K562 (cell line): ENCODE data around the gene ROPN1B. TPM values are rescaled to one million over a fixed set of nuclear protein-coding genes. Genes with fewer than 3 reads are reported as not detected.
"Not testable (repeated sequence)": the region's sequence is repeated elsewhere in the genome, so short reads cannot be mapped to it uniquely, and the experiment has no call there.

Experiments used
- ATAC-seq: fragments of 200-7000 bp; cut with Tn5 transposase; 3 replicates; pipeline ENCODE4 v1.9.1; 2020; ENCODE audit warnings: moderate library complexity
- BruUV-seq: library from RNA; stranded (reverse); fragments of 400-500 nt; replicated peaks from 2 replicates; lab custom pipeline; 2021; lab: Mats Ljungman, UMichigan
- CTCF ChIA-PET: fragments of 300-600 bp; formaldehyde crosslinking; extraction: SDS; loops from one replicate; lab custom pipeline; 2021; ENCODE audit warnings: low intra/inter-chr PET ratio; lab: Yijun Ruan, JAX
- POLR2A ChIA-PET: fragments of 300-600, 350-650 bp; sonication (Branson Sonifier 250); formaldehyde crosslinking; extraction: SDS; loops from one replicate; lab custom pipeline; 2021; ENCODE audit warnings: antibody characterized with exemption, inconsistent platforms; lab: Yijun Ruan, JAX
- DNase-seq, 4 experiments: peaks; one replicate each; pipeline versions ENCODE4 v3.0.0 to v3.0.0-alpha.2; 2011 to 2018; ENCODE audit warnings: low spot score in 3 of 4, mixed read lengths in 3 of 4; ENCODE audit errors: extremely low read depth in 1 of 4
- FAIRE-seq: peaks from 2 replicates; lab custom pipeline; 2011; peaks lifted over from hg19 to GRCh38; lab: Jason Lieb, UNC
- H2AFZ ChIP-seq: 2 replicates; pipeline ENCODE4 v1.6.0; 2011; ENCODE audit warnings: low read depth, low read length, control low read depth, inconsistent platforms
- H3K27ac ChIP-seq: fragments of 200-600 bp; 3 replicates; pipeline ENCODE4 v1.8.0; 2011; ENCODE audit warnings: low read depth, mild to moderate bottlenecking, control low read depth, inconsistent platforms, low read length, moderate library complexity, mixed read lengths; ENCODE audit errors: extremely low read depth
- H3K27me3 ChIP-seq, 2 experiments: fragments of 300-600 bp in 1 of 2; 2 replicates in 1 of 2; 3 replicates in 1 of 2; pipeline versions ENCODE4 v1.6.0 to v1.8.0; 2011; ENCODE audit warnings: inconsistent platforms in 2 of 2, low read length in 2 of 2, mild to moderate bottlenecking in 1 of 2, mixed read lengths in 1 of 2, moderate library complexity in 1 of 2; ENCODE audit not compliant: control insufficient read depth in 2 of 2, insufficient read depth in 2 of 2
- H3K36me3 ChIP-seq: fragments of 300-600 bp; 3 replicates; pipeline ENCODE4 v1.8.0; 2011; ENCODE audit warnings: mild to moderate bottlenecking, low read length, inconsistent platforms; ENCODE audit not compliant: control insufficient read depth, insufficient read depth
- H3K4me1 ChIP-seq, 2 experiments: fragments of 200-600 bp in 1 of 2; replicated peaks in 1 of 2; 2 replicates in 1 of 2; 3 replicates in 1 of 2; pipeline versions ENCODE4 v1.5.1 to v1.8.0; 2011; ENCODE audit warnings: inconsistent platforms in 2 of 2, low read length in 2 of 2, mild to moderate bottlenecking in 1 of 2, mixed read lengths in 1 of 2, moderate library complexity in 1 of 2; ENCODE audit not compliant: control insufficient read depth in 2 of 2, insufficient read depth in 2 of 2
- H3K4me2 ChIP-seq: 2 replicates; pipeline ENCODE4 v1.6.1; 2011; ENCODE audit warnings: low read length, control low read depth, inconsistent platforms, mixed read lengths; ENCODE audit not compliant: insufficient read depth
- H3K4me3 ChIP-seq: fragments of 200-600 bp; sonication (generic), shearing (Covaris generic); 2 replicates; pipeline ENCODE4 v1.5.1; 2016; ENCODE audit warnings: control low read depth, inconsistent platforms
- H3K79me2 ChIP-seq: fragments of 200-600 bp; 3 replicates; pipeline ENCODE4 v1.8.0; 2011; ENCODE audit warnings: low read length, inconsistent platforms; ENCODE audit not compliant: control insufficient read depth, insufficient read depth
- H3K9ac ChIP-seq, 2 experiments: 2 replicates each; pipeline versions ENCODE4 v1.6.0 to v1.6.1; 2011; ENCODE audit warnings: low read depth in 2 of 2, low read length in 2 of 2, control low read depth in 1 of 2, inconsistent platforms in 1 of 2, mild to moderate bottlenecking in 1 of 2, mixed read lengths in 1 of 2; ENCODE audit not compliant: insufficient read depth in 1 of 2
- H3K9me1 ChIP-seq: one replicate; pipeline ENCODE4 v1.6.0; 2011; ENCODE audit warnings: inconsistent platforms, mild to moderate bottlenecking, low read length, moderate library complexity; ENCODE audit not compliant: control insufficient read depth, insufficient read depth
- H3K9me3 ChIP-seq: replicated peaks from 2 replicates; pipeline ENCODE4 v1.5.1; 2011; ENCODE audit warnings: low read depth, low read length, inconsistent platforms; ENCODE audit not compliant: control insufficient read depth, insufficient read depth
- H4K20me1 ChIP-seq: replicated peaks from 2 replicates; pipeline ENCODE4 v1.6.1; 2011; ENCODE audit warnings: low read length, inconsistent platforms, mixed read lengths; ENCODE audit not compliant: control insufficient read depth, insufficient read depth
- CEBPB ChIP-seq: fragments of 450-650 bp; IDR thresholded peaks from 2 replicates; pipeline ENCODE4 v1.6.1; 2016; ENCODE audit warnings: missing genetic modification characterization, missing compliant biosample characterization
- CEBPG ChIP-seq, 3 experiments: fragments of 200-800 bp in 1 of 3; sonication (Bioruptor generic) in 1 of 3; sonication (generic) in 1 of 3; formaldehyde crosslinking in 1 of 3; IDR thresholded peaks in 2 of 3; conservative IDR thresholded peaks in 1 of 3; 2 replicates each; pipeline versions ENCODE4 v1.6.1 to v1.8.0; 2016 to 2022; ENCODE audit warnings: missing compliant biosample characterization in 2 of 3, missing genetic modification characterization in 2 of 3, mild to moderate bottlenecking in 1 of 3, missing genetic modification reagents in 1 of 3
- FOXA3 ChIP-seq, 2 experiments: fragments of 450-650 bp in 1 of 2; sonication (generic) in 1 of 2; formaldehyde crosslinking; IDR thresholded peaks in 1 of 2; conservative IDR thresholded peaks in 1 of 2; 2 replicates each; pipeline versions ENCODE4 v1.4.0 to v1.8.0; 2020 to 2022; ENCODE audit warnings: mild to moderate bottlenecking in 2 of 2, missing genetic modification reagents in 1 of 2
- HNRNPLL ChIP-seq: fragments of 200-400 bp; formaldehyde crosslinking; IDR thresholded peaks from 2 replicates; pipeline ENCODE4 v1.6.1; 2017; ENCODE audit warnings: low read length, low read depth, mild to moderate bottlenecking; ENCODE audit not compliant: poor library complexity, severe bottlenecking
- PKNOX1 ChIP-seq: fragments of 450-650 bp; IDR thresholded peaks from 2 replicates; pipeline ENCODE4 v1.6.1; 2016
- SOX6 ChIP-seq: fragments of 450-650 bp; IDR thresholded peaks from 2 replicates; pipeline ENCODE4 v1.6.1; 2014; ENCODE audit warnings: mild to moderate bottlenecking
- WGBS: fragments of 100-300 bp; shearing (Covaris generic); methylation state at CpG from one replicate; pipeline ENCODE4 v1.1.6; 2016; ENCODE audit warnings: low coverage, mixed read lengths; ENCODE audit not compliant: insufficient coverage; ENCODE audit errors: missing lambda C conversion rate; 5-methylcytosine and 5-hydroxymethylcytosine counted together
- in situ Hi-C: fragments of 300-500 bp; cut with MboI; formaldehyde crosslinking; loops from 4 replicates; pipeline ENCODE4 v1.15.0; 2018; ENCODE audit warnings: inconsistent platforms, mixed read lengths
- intact Hi-C: fragments of 100-400 bp; cut with micrococcal nuclease; formaldehyde crosslinking; loops from 2 replicates; pipeline ENCODE4 v1.14.2; 2022
- polyA plus RNA-seq, 8 experiments: library from polyadenylated mRNA; depleted of rRNA in 4 of 8; stranded (reverse) in 5 of 8; unstranded in 3 of 8; fragments of >200 nt; fragmentation: Nextera tagmentation in 2 of 8; fragmentation: Illumina TruSeq in 1 of 8; extraction: Ambion mirVana in 2 of 8; extraction: Trizol in 1 of 8; gene quantifications; 2 replicates each; pipeline versions ENCODE4 v1.2.1 to v1.2.3, GENCODE V29; 2011 to 2014; ENCODE audit warnings: inconsistent platforms in 1 of 8, missing spikeins in 1 of 8
- total RNA-seq, 7 experiments: library from RNA; depleted of rRNA in 6 of 7; stranded (reverse); fragments of >200 nt in 6 of 7; fragmentation: Illumina TruSeq in 2 of 7; extraction: Trizol in 2 of 7; gene quantifications; 2 replicates each; pipeline versions ENCODE4 v1.2.1 to v1.2.3, GENCODE V29; 2011 to 2021; ENCODE audit warnings: low replicate concordance in 1 of 7

The ROPN1B gene
- total and polyA plus RNA-seq, 9 of the 15 experiments (the other 6 are each of a cell fraction or from before 2014, with no cell fraction given): not detected

GRCh38 chr3:125935252-125935874 lies 33.6 kb upstream of the ROPN1B start:
- H3K4me3 ChIP-seq; DNase-seq; H3K9ac ChIP-seq; in situ Hi-C loops; FAIRE-seq; H3K9me3 ChIP-seq; H3K4me2 ChIP-seq; H3K27ac ChIP-seq; intact Hi-C loops; H3K27me3 ChIP-seq; POLR2A ChIA-PET; H4K20me1 ChIP-seq; BruUV-seq; H3K79me2 ChIP-seq; H3K9me1 ChIP-seq; H3K36me3 ChIP-seq; H3K4me1 ChIP-seq; CTCF ChIA-PET; H2AFZ ChIP-seq; TF ChIP-seq CEBPG (CRISPR knock-in tag; IDR thresholded peaks at IDR 0.05): not testable (repeated sequence)
- 10% methylated on average over 10 of the region's 10 CpGs for WGBS
- peak; percentile 78 for TF ChIP-seq HNRNPLL
- peak; percentile 88 for TF ChIP-seq CEBPB (tag)
- peak; percentile 51 to 64; a peak in 1 of 4 replicates for TF ChIP-seq CEBPG (tag; conservative IDR thresholded peaks at IDR 0.05 in 1 of 2, IDR thresholded peaks at IDR 0.05 in 1 of 2)
- TF ChIP-seq SOX6: peak; percentile 91
- TF ChIP-seq FOXA3 (CRISPR knock-in tag; conservative IDR thresholded peaks at IDR 0.05 in 1 of 2, IDR thresholded peaks at IDR 0.05 in 1 of 2): 0 out of 4 replicates have a peak, but pooled peaks of 1 of the 2 experiments have one; percentile 22
- TF ChIP-seq PKNOX1: peak; percentile 69
- peak; percentile 36 for ATAC-seq
